DMS153 (cell line): ENCODE measurements around the gene DDX5.
"Not testable (repeated sequence)": the region's sequence is repeated elsewhere in the genome, so short reads cannot be mapped to it uniquely, and the experiment has no call there.

ENCODE experiments used
- DNase-seq: peaks from one replicate; lab custom pipeline; 2025; lab: John Stamatoyannopoulos, UW

The DDX5 gene

GRCh38 chr17:64492481-64493109 lies 13.5 kb downstream of the DDX5 start:
- no peak for DNase-seq

- DNase-seq = no peak
Observed at GRCh38 chr17:64491994-64492393, 14.1 kb downstream of the DDX5 start.

- no peak for DNase-seq
Observed at GRCh38 chr17:64491034-64491860, 14.8 kb downstream of the DDX5 start.

- DNase-seq = no peak
Observed at GRCh38 chr17:64488301-64488700, 17.8 kb downstream of the DDX5 start.

GRCh38 chr17:64484380-64484779 lies 21.7 kb downstream of the DDX5 start:
- DNase-seq = no peak

- no peak for DNase-seq
Observed at GRCh38 chr17:64480951-64481350, 25.1 kb downstream of the DDX5 start.

- no peak for DNase-seq
Observed at GRCh38 chr17:64477849-64478248, 28.2 kb downstream of the DDX5 start.

GRCh38 chr17:64472564-64472963 lies 33.5 kb downstream of the DDX5 start:
- DNase-seq = no peak

- DNase-seq = no peak
Observed at GRCh38 chr17:64471440-64471839, 34.6 kb downstream of the DDX5 start.

GRCh38 chr17:64470625-64471024 lies 35.5 kb downstream of the DDX5 start:
- DNase-seq = no peak

- not testable (repeated sequence) for DNase-seq
Observed at GRCh38 chr17:64466834-64467233, 39.3 kb downstream of the DDX5 start.

GRCh38 chr17:64466019-64466735 lies 39.9 kb downstream of the DDX5 start:
- DNase-seq = no peak

- no peak for DNase-seq
Observed at GRCh38 chr17:64461788-64462187, 44.3 kb downstream of the DDX5 start.

GRCh38 chr17:64460955-64461354 lies 45.1 kb downstream of the DDX5 start:
- DNase-seq = no peak

- DNase-seq = not testable (repeated sequence)
Observed at GRCh38 chr17:64459818-64460217, 46.3 kb downstream of the DDX5 start.

- no peak for DNase-seq
Observed at GRCh38 chr17:64459284-64459747, 46.8 kb downstream of the DDX5 start.

- no peak for DNase-seq
Observed at GRCh38 chr17:64458756-64459155, 47.3 kb downstream of the DDX5 start.

GRCh38 chr17:64457156-64457555 lies 48.9 kb downstream of the DDX5 start:
- no peak for DNase-seq

- DNase-seq = peak; percentile 2
Observed at GRCh38 chr17:64455993-64456885, 49.9 kb downstream of the DDX5 start.

- no peak for DNase-seq
Observed at GRCh38 chr17:64449545-64449944, 56.5 kb downstream of the DDX5 start.

GRCh38 chr17:64448665-64449512 lies 57.2 kb downstream of the DDX5 start, which contains the start of gene MILR1:
TSS of gene MILR1 (plus strand) at chr17:64449115. CDS start at chr17:64449169, 54 bp downstream.
- DNase-seq = no peak
